ENCODE results near the gene MAST4. TPM values are rescaled to one million over a fixed set of nuclear protein-coding genes. Genes with fewer than 3 reads are reported as not detected.

The MAST4 gene
- total and polyA plus RNA-seq, 8 donors: 5.9 to 29.7 (median 10.0) TPM

GRCh38 chr5:66642538-66642937 lies 46.3 kb downstream of the MAST4 start:
- TF ChIP-seq CTCF (IDR thresholded peaks at IDR 0.05): no peak
- FAIRE-seq: no peak
- intact Hi-C loops (cut with DNase I): no loop called here
- no peak overlapping the region for H3K27ac ChIP-seq
- WGBS, 2 donors: 74 to 75% methylated on average over 3 of the region's 3 CpGs
- no peak overlapping the region for H3K4me3 ChIP-seq
- no peak for ATAC-seq
- no peaks in the 10 kb centered on the region for H3K36me3 ChIP-seq
- no peaks in the 10 kb centered on the region for H3K27me3 ChIP-seq
- no peak for DNase-seq
- H3K9me3 ChIP-seq: no peaks in the 10 kb centered on the region
- peaks cover 0 to 8% (median 0%) of the 10 kb centered on the region in 3 donors for H3K4me1 ChIP-seq

- intact Hi-C loops (cut with DNase I): no loop called here
- H3K4me1 ChIP-seq: peaks cover 0 to 8% (median 0%) of the 10 kb centered on the region in 3 donors
- no peak overlapping the region for H3K4me3 ChIP-seq
- H3K27me3 ChIP-seq: no peaks in the 10 kb centered on the region
- H3K9me3 ChIP-seq: no peaks in the 10 kb centered on the region
- H3K36me3 ChIP-seq: no peaks in the 10 kb centered on the region
- TF ChIP-seq CTCF (IDR thresholded peaks at IDR 0.05): no peak
- DNase-seq: no peak
- H3K27ac ChIP-seq: peak overlapping the region in 1 of 4 donors; percentile 16
- ATAC-seq: peak in 1 of 4 donors; percentile 39
- no peak for FAIRE-seq
Measured at GRCh38 chr5:66643387-66643786, 47.2 kb downstream of the MAST4 start.

GRCh38 chr5:66644111-66644510 lies 47.9 kb downstream of the MAST4 start:
- DNase-seq (no peak), ATAC-seq (no peak), FAIRE-seq (no peak)
- Histone ChIP-seq H3K4me3 (no peak overlapping the region), H3K9me3 (no peaks in the 10 kb centered on the region), H3K27me3 (no peaks in the 10 kb centered on the region), H3K36me3 (no peaks in the 10 kb centered on the region), H3K4me1 (peaks cover 0 to 8% (median 0%) of the 10 kb centered on the region in 3 donors), H3K27ac (no peak overlapping the region)
- no peak for TF ChIP-seq CTCF (IDR thresholded peaks at IDR 0.05)
- intact Hi-C loops (cut with DNase I): no loop called here

GRCh38 chr5:66645039-66645438 lies 48.8 kb downstream of the MAST4 start:
- no peak for TF ChIP-seq CTCF (IDR thresholded peaks at IDR 0.05)
- 76 to 79% methylated on average over 3 of the region's 3 CpGs for WGBS, 2 donors
- H3K27me3 ChIP-seq: no peaks in the 10 kb centered on the region
- DNase-seq (no peak), FAIRE-seq (no peak), ATAC-seq (no peak)
- no peaks in the 10 kb centered on the region for H3K36me3 ChIP-seq
- H3K4me3 ChIP-seq: no peak overlapping the region
- peaks cover 0 to 8% (median 0%) of the 10 kb centered on the region in 3 donors for H3K4me1 ChIP-seq
- no peaks in the 10 kb centered on the region for H3K9me3 ChIP-seq
- H3K27ac ChIP-seq: no peak overlapping the region
- intact Hi-C loops (cut with DNase I): no loop called here

- DNase-seq (no peak), ATAC-seq (peak in 2 of 4 donors; percentile 36 to 63), FAIRE-seq (no peak)
- 73 to 81% methylated on average over 2 of the region's 2 CpGs for WGBS, 2 donors
- Histone ChIP-seq H3K4me3 (no peak overlapping the region), H3K36me3 (no peaks in the 10 kb centered on the region), H3K27me3 (no peaks in the 10 kb centered on the region), H3K4me1 (peaks cover 0 to 8% (median 0%) of the 10 kb centered on the region in 3 donors), H3K9me3 (no peaks in the 10 kb centered on the region), H3K27ac (no peak overlapping the region)
- intact Hi-C loops (cut with DNase I): no loop called here
- no peak for TF ChIP-seq CTCF (IDR thresholded peaks at IDR 0.05)
Measured at GRCh38 chr5:66646570-66646969, 50.4 kb downstream of the MAST4 start.

All from pancreas (tissue), 10 donors.